ENCODE measurements around the gene COL4A2.

Gene COL4A2

GRCh38 chr13:110358381-110358780, 51.3 kb downstream of the COL4A2 start:
- no peak for TF ChIP-seq CTCF (IDR thresholded peaks at IDR 0.05; ENCODE audit: low read depth, low read length)
- H3K27me3 ChIP-seq (ENCODE audit: insufficient read depth, low read depth, severe bottlenecking) = no peaks in the 10 kb centered on the region
- H3K4me3 ChIP-seq (ENCODE audit: low read depth, low read length) = no peak overlapping the region
- no peak overlapping the region for H3K27ac ChIP-seq
- no peaks in the 10 kb centered on the region for H3K9me3 ChIP-seq (ENCODE audit: severe bottlenecking)
- peak; percentile 3 for DNase-seq
- peaks cover 8% of the 10 kb centered on the region; the same call in 1 of the 2 replicates for H3K36me3 ChIP-seq

- DNase-seq = peak; percentile 11
- Histone ChIP-seq H3K36me3 (peaks cover 8% of the 10 kb centered on the region; the same call in 1 of the 2 replicates), H3K9me3 (ENCODE audit: severe bottlenecking) (no peaks in the 10 kb centered on the region), H3K27ac (no peak overlapping the region), H3K4me3 (ENCODE audit: low read depth, low read length) (no peak overlapping the region), H3K27me3 (ENCODE audit: insufficient read depth, low read depth, severe bottlenecking) (no peaks in the 10 kb centered on the region)
- no peak for TF ChIP-seq CTCF (IDR thresholded peaks at IDR 0.05; ENCODE audit: low read depth, low read length)
Observed at GRCh38 chr13:110359840-110360301, 52.8 kb downstream of the COL4A2 start.

GRCh38 chr13:110360598-110360997, 53.5 kb downstream of the COL4A2 start:
- Histone ChIP-seq H3K27ac (no peak overlapping the region), H3K4me3 (ENCODE audit: low read depth, low read length) (no peak overlapping the region), H3K36me3 (peaks cover 8% of the 10 kb centered on the region; the same call in 1 of the 2 replicates), H3K27me3 (ENCODE audit: insufficient read depth, low read depth, severe bottlenecking) (no peaks in the 10 kb centered on the region), H3K9me3 (ENCODE audit: severe bottlenecking) (no peaks in the 10 kb centered on the region)
- peak; percentile 90 for DNase-seq
- no peak for TF ChIP-seq CTCF (IDR thresholded peaks at IDR 0.05; ENCODE audit: low read depth, low read length)

- Histone ChIP-seq H3K9me3 (ENCODE audit: severe bottlenecking) (no peaks in the 10 kb centered on the region), H3K27ac (no peak overlapping the region), H3K27me3 (ENCODE audit: insufficient read depth, low read depth, severe bottlenecking) (no peaks in the 10 kb centered on the region), H3K36me3 (peaks cover 8% of the 10 kb centered on the region; the same call in 1 of the 2 replicates), H3K4me3 (ENCODE audit: low read depth, low read length) (no peak overlapping the region)
- TF ChIP-seq CTCF (IDR thresholded peaks at IDR 0.05; ENCODE audit: low read depth, low read length) = no peak
- peak; percentile 7 for DNase-seq
Observed at GRCh38 chr13:110361365-110361911, 54.4 kb downstream of the COL4A2 start.

- H3K27me3 ChIP-seq (ENCODE audit: insufficient read depth, low read depth, severe bottlenecking) = no peaks in the 10 kb centered on the region
- H3K4me3 ChIP-seq (ENCODE audit: low read depth, low read length) = no peak overlapping the region
- H3K9me3 ChIP-seq (ENCODE audit: severe bottlenecking) = no peaks in the 10 kb centered on the region
- TF ChIP-seq CTCF (IDR thresholded peaks at IDR 0.05; ENCODE audit: low read depth, low read length) = peak; percentile 79
- H3K27ac ChIP-seq = no peak overlapping the region
- 0 out of 2 replicates have a peak, but pooled peaks cover 3% of the 10 kb centered on the region for H3K36me3 ChIP-seq
- DNase-seq = peak; percentile 24
Observed at GRCh38 chr13:110363010-110363409, 55.9 kb downstream of the COL4A2 start.

GRCh38 chr13:110364081-110364480, 57.0 kb downstream of the COL4A2 start:
- no peaks in the 10 kb centered on the region for H3K27me3 ChIP-seq (ENCODE audit: insufficient read depth, low read depth, severe bottlenecking)
- H3K4me3 ChIP-seq (ENCODE audit: low read depth, low read length) = no peak overlapping the region
- 0 out of 2 replicates have a peak, but pooled peaks cover 3% of the 10 kb centered on the region for H3K36me3 ChIP-seq
- no peaks in the 10 kb centered on the region for H3K9me3 ChIP-seq (ENCODE audit: severe bottlenecking)
- no peak for TF ChIP-seq CTCF (IDR thresholded peaks at IDR 0.05; ENCODE audit: low read depth, low read length)
- DNase-seq = no peak
- H3K27ac ChIP-seq = no peak overlapping the region

Measured in WERI-Rb-1 (cell line).